GM19238 (cell line): ENCODE results near the gene MGST1.
"Not testable (repeated sequence)": the region's sequence is repeated elsewhere in the genome, so short reads cannot be mapped to it uniquely, and the experiment has no call there.

Experiments used
- DNase-seq: peaks from one replicate; pipeline ENCODE4 v3.0.0; 2011; ENCODE audit warnings: low spot score; ENCODE audit not compliant: insufficient read length

MGST1 gene

GRCh38 chr12:16350682-16351081 is 3.2 kb downstream of the MGST1 start:
- DNase-seq = no peak

GRCh38 chr12:16352481-16352880 is 5.0 kb downstream of the MGST1 start:
- DNase-seq = no peak

- DNase-seq = no peak
Observed at GRCh38 chr12:16358878-16359277, 11.4 kb downstream of the MGST1 start.

GRCh38 chr12:16359512-16360491 is 12.4 kb downstream of the MGST1 start:
- DNase-seq = no peak

GRCh38 chr12:16361142-16361783 is 13.8 kb downstream of the MGST1 start:
- no peak for DNase-seq

DNA sequence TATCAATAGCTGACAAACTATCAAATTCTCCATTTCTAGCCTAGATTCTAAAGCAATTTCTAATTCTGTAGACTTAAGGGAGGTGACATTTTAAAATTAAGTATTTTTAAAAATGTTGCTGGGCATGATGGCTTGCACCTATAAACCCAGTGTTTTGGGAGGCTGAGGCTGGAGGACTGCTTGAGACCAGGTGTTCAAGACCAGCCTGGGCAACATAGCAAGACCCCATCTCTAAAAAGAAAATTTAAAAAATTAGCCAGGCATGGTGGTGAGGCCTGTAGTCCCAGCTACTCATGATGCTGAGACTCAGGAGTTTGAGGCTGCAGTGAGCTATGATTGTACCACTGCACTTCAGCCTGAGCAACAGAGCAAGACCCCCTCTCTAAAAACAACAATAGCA is 15.1 kb downstream of the MGST1 start:
- no peak for DNase-seq

DNA sequence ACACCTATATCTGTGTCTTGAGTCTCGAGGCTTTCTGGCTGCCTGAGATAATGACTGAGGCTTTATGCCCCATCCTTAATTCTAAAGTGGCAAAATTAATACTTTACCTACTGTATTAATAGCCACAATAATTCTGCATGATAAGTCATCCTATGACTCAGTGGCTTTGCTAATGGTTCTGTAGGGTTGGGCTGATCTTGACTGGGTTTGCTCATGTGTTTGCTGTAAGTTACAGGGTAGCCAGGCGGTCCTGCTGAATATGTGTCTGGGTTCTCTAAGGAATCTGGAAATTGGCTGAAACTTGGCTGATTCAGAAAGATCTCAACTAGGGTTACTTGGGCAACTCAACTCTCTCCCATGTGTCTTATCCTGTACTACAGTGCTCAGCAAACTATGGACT is 21.7 kb downstream of the MGST1 start:
- DNase-seq = no peak

DNA sequence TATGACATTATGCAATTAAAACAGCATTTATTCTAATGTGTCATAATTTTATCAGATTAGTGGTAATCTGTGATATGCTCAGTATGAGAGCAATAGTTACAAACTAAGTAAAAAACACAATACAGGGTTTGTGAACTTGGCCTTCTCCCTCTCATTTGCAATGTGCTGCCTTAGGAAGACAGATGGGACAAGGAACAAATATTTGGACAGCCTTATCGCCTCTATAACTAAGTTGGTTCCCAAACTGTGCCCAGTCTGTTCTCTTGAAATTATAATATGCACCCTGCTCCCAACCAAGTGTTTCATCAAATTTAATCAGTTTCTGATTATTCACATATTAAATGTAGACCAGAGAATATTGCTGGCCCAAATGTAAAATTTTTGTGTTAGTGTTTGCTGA is 22.7 kb downstream of the MGST1 start:
- no peak for DNase-seq

DNA sequence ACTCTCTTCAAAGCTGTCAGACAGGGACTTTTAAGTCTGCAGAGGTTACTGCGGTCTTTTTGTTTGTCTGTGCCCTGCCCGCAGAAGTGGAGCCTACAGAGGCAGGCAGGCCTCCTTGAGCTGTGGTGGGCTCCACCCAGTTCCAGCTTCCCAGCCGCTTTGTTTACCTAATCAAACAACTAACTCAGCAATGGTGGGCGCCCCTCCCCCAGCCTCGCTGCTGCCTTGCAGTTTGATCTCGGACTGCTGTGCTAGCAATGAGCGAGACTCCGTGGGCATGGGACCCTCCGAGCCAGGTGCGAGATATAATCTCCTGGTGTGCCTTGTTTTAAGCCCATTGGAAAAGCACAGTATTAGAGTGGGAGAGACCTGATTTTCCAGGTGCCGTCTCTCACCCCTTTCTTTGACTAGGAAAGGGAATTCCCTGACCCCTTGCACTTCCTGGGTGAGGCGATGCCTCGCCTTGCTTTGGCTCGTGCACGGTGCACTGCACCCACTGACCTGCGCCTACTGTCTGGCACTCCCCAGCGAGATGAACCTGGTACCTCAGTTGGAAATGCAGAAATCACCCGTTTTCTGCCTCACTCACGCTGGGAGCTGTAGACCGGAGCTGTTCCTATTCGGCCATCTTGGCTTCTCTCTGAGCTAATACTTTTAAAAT is 35.3 kb downstream of the MGST1 start:
- not testable (repeated sequence) for DNase-seq

DNA sequence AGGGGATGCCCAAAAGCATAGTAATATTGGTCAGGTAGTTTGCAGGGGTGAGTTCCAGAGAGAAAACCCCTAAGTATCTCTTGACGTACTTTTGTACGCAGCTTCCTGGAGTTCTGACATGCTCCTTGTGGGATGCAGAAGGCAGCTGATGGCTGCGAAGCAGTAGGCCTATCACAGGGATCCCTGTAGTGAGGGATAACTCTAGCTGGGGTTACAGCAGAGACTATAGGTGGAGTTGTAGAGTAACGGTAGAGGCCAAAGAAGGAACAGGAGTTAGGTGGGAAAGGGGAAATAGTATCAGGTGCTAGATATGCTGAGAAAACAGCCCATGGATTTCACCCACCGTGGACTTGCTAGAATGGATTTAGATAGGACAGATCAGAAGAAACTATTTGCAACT is 37.3 kb downstream of the MGST1 start:
- DNase-seq = no peak

GRCh38 chr12:16385782-16386646 is 38.6 kb downstream of the MGST1 start:
- DNase-seq = no peak

DNA sequence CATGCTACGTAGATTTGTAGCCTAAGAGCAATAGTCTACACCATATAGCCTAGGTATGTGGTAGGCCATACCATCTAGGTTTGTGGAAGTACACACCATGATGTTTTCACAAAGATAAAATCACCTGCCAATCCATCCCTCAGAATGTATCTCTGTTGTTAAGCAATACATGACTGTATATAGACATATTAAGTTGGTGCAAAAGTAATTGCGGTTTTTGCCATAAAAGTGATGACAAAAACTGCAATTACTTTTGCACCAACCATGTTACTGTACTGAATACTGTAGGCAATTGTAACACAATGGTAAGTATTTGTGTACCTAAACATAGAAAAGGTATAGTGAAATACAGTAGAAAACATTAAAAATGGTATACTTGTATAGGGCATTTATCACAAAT is 40.5 kb downstream of the MGST1 start:
- DNase-seq = no peak

- DNase-seq = no peak
Observed at GRCh38 chr12:16389594-16389993, 42.1 kb downstream of the MGST1 start.

GRCh38 chr12:16392846-16393535 is 45.5 kb downstream of the MGST1 start:
- DNase-seq = no peak

GRCh38 chr12:16399101-16399500 is 51.7 kb downstream of the MGST1 start:
- DNase-seq = no peak

DNA sequence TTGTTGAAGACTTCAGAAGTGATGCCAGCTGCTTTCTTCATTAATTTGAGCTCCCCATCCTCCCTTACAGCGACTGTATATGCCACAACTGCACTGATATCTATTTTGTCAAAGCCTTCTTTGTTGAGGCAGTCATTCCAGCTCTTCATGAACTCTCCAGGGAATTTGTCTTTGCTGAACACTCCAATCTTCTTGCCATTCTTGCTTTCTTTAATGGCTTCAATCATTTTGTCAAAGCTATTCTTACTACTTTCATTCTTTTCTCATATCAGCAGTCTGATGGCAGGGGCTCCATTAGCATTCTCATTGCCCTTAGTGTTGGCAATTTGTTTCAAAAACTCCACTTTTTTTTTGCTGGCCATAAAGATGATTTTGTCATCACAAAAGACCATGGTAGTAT is 54.4 kb downstream of the MGST1 start:
- not testable (repeated sequence) for DNase-seq

- DNase-seq = no peak
Observed at GRCh38 chr12:16407346-16407745, 59.9 kb downstream of the MGST1 start.
